Measurements from ENCODE around the gene PHF2.

- no peak for TF ChIP-seq CTCF (conservative IDR thresholded peaks at IDR 0.05)
- no peak for TF ChIP-seq EZH2 (IDR thresholded peaks at IDR 0.05; ENCODE audit: low read depth)
Observed at GRCh38 chr9:93606187-93606586, 29.8 kb downstream of the PHF2 start.
